SU-DHL-6 (cell line): ENCODE results near the gene CRYBG3.

Experiments
- H2AFZ ChIP-seq: fragments of 200-600 bp; sonication (generic); 2 replicates; pipeline ENCODE4 v1.6.1; 2014; ENCODE audit warnings: low read depth, mild to moderate bottlenecking, moderate library complexity, mixed read lengths, antibody characterized with exemption, low read length; ENCODE audit not compliant: severe bottlenecking
- H3F3A ChIP-seq: fragments of 200-600 bp; shearing (Covaris generic); 2 replicates; pipeline ENCODE4 v1.6.0; 2016; ENCODE audit warnings: antibody characterized with exemption, mild to moderate bottlenecking; ENCODE audit not compliant: insufficient read depth
- H3K27ac ChIP-seq: fragments of 200-600 bp; sonication (generic); 2 replicates; pipeline ENCODE4 v1.5.1; 2016; ENCODE audit warnings: low read depth, mild to moderate bottlenecking, low read length, moderate library complexity, mixed read lengths
- H3K27me3 ChIP-seq: fragments of 200-600 bp; sonication (generic), shearing (Covaris generic); 2 replicates; pipeline ENCODE4 v1.6.0; 2014; ENCODE audit warnings: mild to moderate bottlenecking, low read length
- H3K36me3 ChIP-seq: fragments of 200-600 bp; sonication (generic); 2 replicates; pipeline ENCODE4 v1.6.1; 2014; ENCODE audit warnings: mild to moderate bottlenecking, low read length, mixed read lengths
- H3K4me2 ChIP-seq: fragments of 300-600, 200-600 bp; shearing (Covaris generic), sonication (generic); 2 replicates; pipeline ENCODE4 v1.6.0; 2014; ENCODE audit warnings: low read length, low read depth, mild to moderate bottlenecking; ENCODE audit not compliant: poor library complexity, severe bottlenecking
- H3K4me3 ChIP-seq: fragments of 200-600 bp; sonication (generic); 2 replicates; pipeline ENCODE4 v1.5.1; 2014; ENCODE audit warnings: antibody characterized with exemption, low read length, mild to moderate bottlenecking, mixed read lengths; ENCODE audit not compliant: insufficient read depth, poor library complexity, severe bottlenecking
- H3K79me2 ChIP-seq: fragments of 200-600 bp; sonication (generic); 2 replicates; pipeline ENCODE4 v1.6.1; 2014; ENCODE audit warnings: mild to moderate bottlenecking, low read length, moderate library complexity; ENCODE audit not compliant: insufficient read depth
- H3K9ac ChIP-seq: fragments of 200-600 bp; sonication (generic); 2 replicates; pipeline ENCODE4 v1.7.0; 2014; ENCODE audit warnings: mild to moderate bottlenecking, low read length
- H3K9me2 ChIP-seq: fragments of 200-600 bp; sonication (generic); replicated peaks from 2 replicates; pipeline ENCODE4 v1.6.1; 2014; ENCODE audit warnings: low read length; ENCODE audit not compliant: insufficient read depth
- H3K9me3 ChIP-seq: fragments of 200-600 bp; sonication (generic); 2 replicates; pipeline ENCODE4 v1.6.1; 2014; ENCODE audit warnings: low read length, mixed read lengths; ENCODE audit not compliant: insufficient read depth
- H4K20me1 ChIP-seq: fragments of 200-600 bp; sonication (generic); 2 replicates; pipeline ENCODE4 v1.6.1; 2014; ENCODE audit warnings: low read depth, mild to moderate bottlenecking, antibody characterized with exemption, low read length, moderate library complexity, mixed read lengths
- CTCF ChIP-seq: fragments of 200-600 bp; sonication (generic); IDR thresholded peaks from one replicate; pipeline ENCODE4 v1.5.1; 2017; ENCODE audit warnings: antibody characterized with exemption, mild to moderate bottlenecking, low read length, moderate library complexity; ENCODE audit not compliant: insufficient read depth, poor library complexity, severe bottlenecking
- EZH2phosphoT487 ChIP-seq: fragments of 200-600 bp; sonication (generic), shearing (Covaris generic); conservative IDR thresholded peaks from 2 replicates; pipeline ENCODE4 v1.6.1; 2018; ENCODE audit warnings: mild to moderate bottlenecking, antibody characterized with exemption, low read length, moderate library complexity, mixed read lengths

The CRYBG3 gene

GRCh38 chr3:97957617-97958311, 136.0 kb downstream of the CRYBG3 start:
- H3K79me2 ChIP-seq, result peaks cover 15% of the 10 kb centered on the region
- no peaks in the 10 kb centered on the region for H4K20me1 ChIP-seq
- H3K4me2 ChIP-seq, result no peak overlapping the region
- TF ChIP-seq EZH2phosphoT487 (no peak), CTCF (no peak)
- peaks cover 13% of the 10 kb centered on the region; the same call in 1 of the 2 replicates for H3K36me3 ChIP-seq
- H2AFZ ChIP-seq, result no peak overlapping the region
- H3K27me3 ChIP-seq, result no peaks in the 10 kb centered on the region
- no peak overlapping the region for H3K4me3 ChIP-seq
- no peaks in the 10 kb centered on the region for H3K9me3 ChIP-seq
- H3F3A ChIP-seq, result no peaks in the 10 kb centered on the region
- H3K9me2 ChIP-seq, result no peaks in the 10 kb centered on the region
- no peak overlapping the region for H3K27ac ChIP-seq
- no peak overlapping the region for H3K9ac ChIP-seq

- Histone ChIP-seq H3K27ac (no peak overlapping the region), H3K9ac (no peak overlapping the region), H4K20me1 (no peaks in the 10 kb centered on the region; the same call in 1 of the 2 replicates), H3K27me3 (no peaks in the 10 kb centered on the region), H3K4me3 (no peak overlapping the region), H3K9me3 (no peaks in the 10 kb centered on the region), H3K4me2 (no peak overlapping the region), H2AFZ (no peak overlapping the region), H3K79me2 (peaks cover 21% of the 10 kb centered on the region), H3F3A (no peaks in the 10 kb centered on the region), H3K9me2 (no peaks in the 10 kb centered on the region), H3K36me3 (peaks cover 13% of the 10 kb centered on the region; the same call in 1 of the 2 replicates)
- TF ChIP-seq CTCF, result no peak
- TF ChIP-seq EZH2phosphoT487, result no peak
Observed at GRCh38 chr3:97958396-97958795, 136.6 kb downstream of the CRYBG3 start.

GRCh38 chr3:97958796-97959195, 137.0 kb downstream of the CRYBG3 start:
- Histone ChIP-seq H3K4me3 (no peak overlapping the region), H3K4me2 (no peak overlapping the region), H2AFZ (no peak overlapping the region), H3K27me3 (no peaks in the 10 kb centered on the region), H3K9me2 (no peaks in the 10 kb centered on the region), H3K9ac (no peak overlapping the region), H3K27ac (no peak overlapping the region), H3F3A (no peaks in the 10 kb centered on the region), H3K36me3 (peaks cover 16% of the 10 kb centered on the region; the same call in 1 of the 2 replicates), H3K9me3 (no peaks in the 10 kb centered on the region), H3K79me2 (peaks cover 25% of the 10 kb centered on the region), H4K20me1 (no peaks in the 10 kb centered on the region; the same call in 1 of the 2 replicates)
- TF ChIP-seq CTCF (no peak), EZH2phosphoT487 (no peak)
